HFF-Myc (cell line): Measurements from ENCODE around the gene NCOA4.
"Not testable (repeated sequence)": the region's sequence is repeated elsewhere in the genome, so short reads cannot be mapped to it uniquely, and the experiment has no call there.

Experiments used
- DNase-seq: peaks from one replicate; pipeline ENCODE4 v3.0.0-alpha.2; 2011; ENCODE audit warnings: low read depth; ENCODE audit errors: extremely low read depth
- H3K4me3 ChIP-seq: replicated peaks from 2 replicates; pipeline ENCODE4 v1.5.1; 2011; ENCODE audit warnings: low read depth, mild to moderate bottlenecking, control low read depth, low read length
- TF ChIP-seq, protein P1 (sequence below): IDR thresholded peaks from 2 replicates; pipeline ENCODE4 v1.5.1; 2012; ENCODE audit warnings: mild to moderate bottlenecking, low read depth, low read length, control low read depth; ENCODE audit errors: missing control alignments

The NCOA4 gene

DNA sequence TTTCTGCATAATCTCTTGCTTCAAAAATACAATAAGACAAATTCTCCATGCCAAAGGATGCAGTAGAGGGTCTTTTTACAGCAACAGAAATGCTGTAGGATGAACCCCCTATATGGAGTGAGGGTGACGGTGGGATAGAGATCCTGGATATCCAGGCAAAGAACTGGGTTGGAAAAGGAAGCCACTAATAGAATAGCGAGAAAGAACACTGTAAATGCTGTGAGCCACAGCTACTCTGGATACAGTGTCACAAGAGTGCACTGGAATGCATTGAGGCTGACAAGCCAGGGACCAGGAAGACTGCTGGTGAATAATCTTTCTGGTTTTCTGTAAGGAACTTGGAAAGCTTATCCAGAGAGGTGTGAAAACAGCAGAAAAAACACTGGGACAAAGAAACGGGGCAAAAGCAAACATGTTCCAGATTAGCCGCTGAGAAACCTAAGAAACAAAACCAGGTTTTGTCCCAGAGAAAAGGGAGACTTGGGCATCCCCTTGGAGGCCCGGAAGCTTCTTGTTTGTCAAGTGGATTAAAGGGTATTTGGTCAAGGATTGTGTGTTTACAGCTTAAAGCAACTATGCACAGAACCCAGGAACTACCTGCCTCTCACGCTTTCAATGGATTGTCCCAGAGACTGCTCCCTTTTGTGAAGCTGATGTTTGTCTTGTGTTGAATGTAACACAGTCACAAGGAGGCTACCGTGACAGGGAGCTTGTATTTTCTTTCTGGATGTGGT, 21.8 kb upstream of the NCOA4 start:
- no peak overlapping the region for H3K4me3 ChIP-seq
- TF ChIP-seq, protein P1, sequence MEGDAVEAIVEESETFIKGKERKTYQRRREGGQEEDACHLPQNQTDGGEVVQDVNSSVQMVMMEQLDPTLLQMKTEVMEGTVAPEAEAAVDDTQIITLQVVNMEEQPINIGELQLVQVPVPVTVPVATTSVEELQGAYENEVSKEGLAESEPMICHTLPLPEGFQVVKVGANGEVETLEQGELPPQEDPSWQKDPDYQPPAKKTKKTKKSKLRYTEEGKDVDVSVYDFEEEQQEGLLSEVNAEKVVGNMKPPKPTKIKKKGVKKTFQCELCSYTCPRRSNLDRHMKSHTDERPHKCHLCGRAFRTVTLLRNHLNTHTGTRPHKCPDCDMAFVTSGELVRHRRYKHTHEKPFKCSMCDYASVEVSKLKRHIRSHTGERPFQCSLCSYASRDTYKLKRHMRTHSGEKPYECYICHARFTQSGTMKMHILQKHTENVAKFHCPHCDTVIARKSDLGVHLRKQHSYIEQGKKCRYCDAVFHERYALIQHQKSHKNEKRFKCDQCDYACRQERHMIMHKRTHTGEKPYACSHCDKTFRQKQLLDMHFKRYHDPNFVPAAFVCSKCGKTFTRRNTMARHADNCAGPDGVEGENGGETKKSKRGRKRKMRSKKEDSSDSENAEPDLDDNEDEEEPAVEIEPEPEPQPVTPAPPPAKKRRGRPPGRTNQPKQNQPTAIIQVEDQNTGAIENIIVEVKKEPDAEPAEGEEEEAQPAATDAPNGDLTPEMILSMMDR = no peak
- no peak for DNase-seq

DNA sequence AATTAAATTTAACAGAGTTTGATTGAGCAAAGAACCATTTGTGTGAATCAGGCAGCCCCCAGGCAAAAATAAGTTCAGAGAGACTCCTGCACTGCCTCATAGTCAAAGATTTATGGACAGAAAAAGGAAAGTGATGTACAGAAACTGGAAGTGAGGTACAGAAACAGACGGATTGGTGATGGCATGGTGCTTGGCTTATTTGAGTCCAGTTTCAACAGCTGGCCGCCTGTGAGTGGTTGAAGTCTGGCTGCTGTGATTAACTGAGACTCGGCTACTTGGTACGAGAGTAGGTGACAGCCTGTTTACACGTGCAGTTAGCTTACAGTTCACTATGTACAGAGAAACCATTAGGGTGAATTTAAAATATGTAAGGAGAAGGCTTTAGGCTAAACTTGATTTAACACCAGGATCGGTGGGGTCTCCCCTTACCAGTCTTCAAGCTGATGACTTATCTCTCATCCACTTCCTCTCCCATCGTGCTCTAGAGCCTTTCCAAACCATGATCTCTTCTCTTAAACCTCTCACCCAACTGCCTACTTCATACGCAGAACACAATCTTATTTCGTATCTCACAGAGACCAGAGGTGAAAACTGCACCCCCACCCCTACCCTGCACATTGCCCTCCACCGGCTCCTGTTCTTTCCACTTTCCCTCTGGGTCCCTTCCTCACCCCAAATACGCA, 20.7 kb upstream of the NCOA4 start:
- DNase-seq = peak; percentile 2
- TF ChIP-seq, protein P1 = no peak
- no peak overlapping the region for H3K4me3 ChIP-seq

DNA sequence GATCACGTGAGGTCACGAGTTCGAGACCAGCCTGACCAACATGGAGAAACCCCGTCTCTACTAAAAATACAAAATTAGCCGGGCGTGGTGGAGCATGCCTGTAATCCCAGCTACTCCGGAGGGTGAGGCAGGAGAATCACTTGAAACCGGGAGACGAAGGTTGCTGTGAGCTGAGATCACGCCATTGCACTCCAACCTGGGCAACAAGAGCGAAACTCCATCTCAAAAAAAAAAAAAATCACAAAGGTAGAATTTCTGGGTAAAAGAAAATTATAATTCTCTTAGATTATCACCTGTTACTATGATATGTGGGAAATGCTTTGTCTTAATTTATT, 19.0 kb upstream of the NCOA4 start:
- H3K4me3 ChIP-seq, DNase-seq: not testable (repeated sequence)

DNA sequence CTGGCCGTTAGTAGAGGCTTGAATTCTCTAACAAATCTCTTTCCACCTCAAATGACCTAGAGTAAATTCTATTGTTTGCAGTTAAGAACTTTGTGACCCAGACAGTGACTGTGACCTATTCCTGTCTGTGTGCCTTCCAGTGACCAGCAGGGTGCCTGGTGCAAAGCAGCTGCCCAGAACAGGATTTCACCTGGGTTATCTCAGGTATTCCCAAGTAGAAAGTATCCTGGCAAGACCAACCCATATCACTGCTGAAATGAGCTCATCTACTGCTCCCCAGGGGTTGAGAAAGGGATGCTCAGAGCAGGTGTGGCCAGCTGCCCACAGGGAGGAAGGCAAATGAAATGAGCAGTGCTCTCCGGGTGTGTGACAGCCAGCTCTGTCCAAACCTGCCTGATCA, 17.7 kb upstream of the NCOA4 start:
- TF ChIP-seq, protein P1 = no peak
- no peak overlapping the region for H3K4me3 ChIP-seq
- DNase-seq = no peak

DNA sequence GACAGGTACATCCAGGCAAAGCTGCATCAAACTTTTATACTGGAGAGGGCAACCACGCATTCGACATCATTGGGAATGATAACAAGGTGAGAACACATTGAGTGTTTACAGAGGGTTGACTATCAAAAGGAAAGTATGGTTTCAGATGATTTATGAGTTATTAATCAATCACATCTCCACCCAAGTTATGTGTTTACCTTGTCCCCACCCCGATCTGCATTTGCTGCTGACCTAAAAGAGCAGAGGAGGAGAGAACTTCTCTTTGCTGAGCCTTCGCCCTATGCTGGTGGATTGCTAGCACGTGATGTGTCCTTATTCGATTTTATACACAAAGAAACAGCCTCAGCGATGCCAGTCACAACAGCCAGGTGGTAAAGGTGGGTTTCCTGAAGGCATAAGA, 15.8 kb upstream of the NCOA4 start, which contains the start of gene MSMB:
Gene MSMB, minus strand, starts transcription at position 9 of the 400 bp plus-strand sequence. CDS start 32 bp downstream, outside the sequence.
- no peak for DNase-seq
- H3K4me3 ChIP-seq = no peak within 1 kb of the TSS
- TF ChIP-seq, protein P1 = no peak

DNA sequence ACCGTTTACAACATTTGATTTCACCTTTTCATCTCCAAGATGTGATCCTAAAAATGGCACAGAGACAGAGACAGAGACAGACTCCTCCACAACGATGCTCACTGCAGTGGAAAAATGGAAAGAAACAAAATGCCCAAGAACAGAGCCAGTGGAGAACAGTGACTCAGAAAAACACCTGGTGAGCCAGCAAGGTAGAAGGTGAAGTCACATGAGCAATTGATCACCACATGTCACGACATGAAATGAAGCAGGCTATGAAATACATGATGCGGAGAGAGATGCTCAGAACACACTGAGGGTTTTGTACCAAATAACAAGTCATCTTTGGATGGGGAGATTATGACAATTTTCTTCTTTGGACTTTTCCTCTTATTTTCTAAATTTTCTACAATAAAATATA, 12.1 kb upstream of the NCOA4 start:
- TF ChIP-seq, protein P1 = no peak
- no peak overlapping the region for H3K4me3 ChIP-seq
- no peak for DNase-seq

DNA sequence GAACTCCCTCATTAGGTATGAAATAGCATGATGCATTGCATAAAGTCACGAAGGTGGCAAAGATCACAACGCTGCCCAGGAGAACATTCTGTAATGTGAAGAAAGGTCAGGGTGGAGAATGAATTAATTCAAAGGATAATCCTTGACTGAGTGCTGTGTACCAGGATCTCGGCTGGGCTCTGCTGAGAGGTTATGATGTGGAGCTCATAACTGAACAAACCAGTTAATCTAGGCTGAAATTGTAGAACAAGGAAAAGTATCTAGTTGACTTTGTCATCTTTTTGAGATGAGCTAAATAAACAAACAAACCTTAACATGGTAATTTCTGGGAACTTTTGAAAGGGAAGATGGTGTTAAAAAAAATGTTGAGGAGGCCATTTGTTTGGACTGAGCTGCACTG, 9.6 kb upstream of the NCOA4 start:
- TF ChIP-seq, protein P1 = no peak
- no peak overlapping the region for H3K4me3 ChIP-seq
- no peak for DNase-seq
